Activated naive CD4-positive, alpha-beta T cell treated with anti-CD3 and anti-CD28 coated beads, Interleukin-2, amount 50 U/mL, for 72 hours (primary cell): ENCODE measurements around the gene ABCF1. TPM values are rescaled to one million over a fixed set of nuclear protein-coding genes. Genes with fewer than 3 reads are reported as not detected.

Experiments
- ATAC-seq, 2 donors: fragments of 150-1000 bp; cut with Tn5 transposase; 2 replicates each; pipeline ENCODE4 v1.10.0; 2021; ENCODE audit warnings: mild to moderate bottlenecking in 2 of 2, moderate library complexity in 2 of 2
- DNase-seq, 2 donors: peaks; one replicate each; pipeline ENCODE4 v3.0.0; 2021 to 2022; ENCODE audit warnings: low spot score in 2 of 2
- H3K27ac Mint-ChIP-seq, 2 donors: one replicate each; pipeline ENCODE4 v1.8.0; 2022; ENCODE audit warnings: mild to moderate bottlenecking in 2 of 2, mixed read lengths in 2 of 2
- H3K36me3 Mint-ChIP-seq, 2 donors: one replicate each; pipeline ENCODE4 v1.8.0; 2022; ENCODE audit warnings: mixed read lengths in 2 of 2
- H3K9me3 Mint-ChIP-seq, 2 donors: one replicate each; pipeline ENCODE4 v1.8.0; 2022; ENCODE audit warnings: mixed read lengths in 2 of 2
- total RNA-seq, 2 donors: library from RNA; stranded (reverse); gene quantifications; one replicate each; pipeline ENCODE4 v1.2.3, GENCODE V29; 2022

Gene ABCF1
- total RNA-seq, 2 donors from 2014 or later = 84.7 to 91.3 TPM

GRCh38 chr6:30554962-30555815 lies 16.1 kb upstream of the ABCF1 start:
- peaks cover 40 to 65% of the 10 kb centered on the region in 2 donors for H3K36me3 Mint-ChIP-seq

GRCh38 chr6:30555816-30556065 lies 15.5 kb upstream of the ABCF1 start:
- H3K27ac Mint-ChIP-seq = peak overlapping the region; percentile 99
- H3K36me3 Mint-ChIP-seq = peaks cover 40 to 59% of the 10 kb centered on the region in 2 donors
- no peak for ATAC-seq
- no peaks in the 10 kb centered on the region for H3K9me3 Mint-ChIP-seq
- DNase-seq = no peak

More at GRCh38 chr6:30554962-30555815, 16.1 kb upstream of the ABCF1 start:
- DNase-seq (peak in 1 of 2 donors; percentile 34), ATAC-seq (no peak)
- Mint-ChIP-seq H3K27ac (peak overlapping the region; percentile 99), H3K9me3 (no peaks in the 10 kb centered on the region)

GRCh38 chr6:30556066-30556905 lies 15.0 kb upstream of the ABCF1 start, which contains the start of gene GNL1:
TSS of gene GNL1 (minus strand) at chr6:30556489. CDS start at chr6:30556203, 286 bp downstream.
- peak; percentile 98 to 99 for DNase-seq
- H3K27ac Mint-ChIP-seq = peak within 1 kb of the TSS; percentile 99
- H3K9me3 Mint-ChIP-seq = no peaks in the 10 kb centered on the region
- ATAC-seq = peak; percentile 84 to 92
- peaks cover 40 to 56% of the 10 kb centered on the region in 2 donors for H3K36me3 Mint-ChIP-seq

DNA sequence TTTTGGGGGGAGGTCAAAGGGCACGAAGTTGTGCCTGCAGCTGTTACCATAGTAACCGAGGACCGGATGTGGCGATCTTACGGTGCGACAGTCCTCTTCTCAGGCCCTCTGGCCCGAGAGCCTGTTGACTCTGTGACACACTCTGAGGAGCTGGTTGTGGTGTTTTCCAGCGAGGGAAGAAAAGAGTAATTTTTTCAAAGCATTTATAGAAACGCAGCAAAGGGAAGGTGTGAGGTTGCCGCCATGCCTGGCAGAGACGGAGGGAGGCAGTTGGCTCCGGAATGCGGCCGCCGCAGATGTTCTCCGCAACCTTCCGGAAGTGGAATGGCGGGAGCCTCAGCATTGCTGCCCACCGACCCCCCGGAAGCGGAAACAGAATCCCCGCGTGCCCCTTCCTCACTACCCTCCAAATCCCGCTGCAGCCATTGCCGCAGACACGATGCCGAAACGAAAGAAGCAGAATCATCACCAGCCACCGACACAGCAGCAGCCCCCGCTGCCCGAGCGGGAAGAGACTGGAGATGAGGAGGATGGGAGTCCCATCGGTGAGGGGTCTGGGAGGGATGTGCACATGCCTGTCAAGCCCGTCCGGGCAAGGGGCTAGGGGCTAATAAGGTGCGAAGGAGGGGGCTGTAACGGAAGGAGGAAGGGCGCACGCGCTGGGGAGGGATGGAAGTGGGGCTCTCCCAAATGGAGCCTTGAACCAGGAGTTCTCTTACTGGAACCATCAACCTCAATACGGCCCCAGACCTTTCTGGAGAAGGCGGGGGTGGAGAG lies 14.1 kb upstream of the ABCF1 start, which contains the start of gene PRR3:
TSS of gene PRR3 (plus strand) at position 390 of the 777 bp plus-strand sequence. CDS start at position 440, 50 bp downstream.
- Mint-ChIP-seq H3K27ac (peak within 1 kb of the TSS; percentile 99), H3K36me3 (peaks cover 40 to 56% of the 10 kb centered on the region in 2 donors)

GRCh38 chr6:30557683-30557981 lies 13.6 kb upstream of the ABCF1 start:
- Mint-ChIP-seq H3K9me3 (no peaks in the 10 kb centered on the region), H3K27ac (peak overlapping the region; percentile 99), H3K36me3 (peaks cover 46 to 56% of the 10 kb centered on the region in 2 donors)
- DNase-seq (no peak), ATAC-seq (peak in 1 of 2 donors; percentile 2)

More for the DNA sequence above, 14.1 kb upstream of the ABCF1 start, which contains the start of gene PRR3:
- no peaks in the 10 kb centered on the region for H3K9me3 Mint-ChIP-seq
- ATAC-seq (peak; percentile 79 to 81), DNase-seq (peak; percentile 83 to 92)

DNA sequence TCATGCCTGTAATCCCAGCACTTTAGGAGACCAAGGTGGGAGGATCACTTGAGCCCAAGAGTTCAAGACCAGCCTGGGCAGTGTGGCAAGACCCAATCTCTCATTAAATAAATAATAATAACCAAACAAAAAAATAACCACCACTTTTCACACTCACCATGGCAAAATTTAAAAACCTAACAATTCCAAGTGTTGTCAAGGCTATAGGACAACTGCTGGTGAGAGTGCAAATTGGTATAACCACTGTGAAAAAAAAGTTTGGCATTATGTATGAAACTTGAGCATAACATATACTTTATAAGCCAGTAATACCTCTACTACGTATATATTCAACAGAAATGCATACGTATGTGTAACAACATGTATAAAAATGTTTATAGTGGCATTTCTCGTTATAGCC lies 10.3 kb upstream of the ABCF1 start:
- DNase-seq (no peak), ATAC-seq (no peak)
- H3K27ac Mint-ChIP-seq = no peak overlapping the region
- H3K36me3 Mint-ChIP-seq = peaks cover 40 to 47% of the 10 kb centered on the region in 2 donors
- no peaks in the 10 kb centered on the region for H3K9me3 Mint-ChIP-seq

- H3K36me3 Mint-ChIP-seq = peaks cover 26 to 34% of the 10 kb centered on the region in 2 donors
- no peak for DNase-seq
- ATAC-seq = no peak
- H3K9me3 Mint-ChIP-seq = no peaks in the 10 kb centered on the region
- peak overlapping the region; percentile 3 to 77 for H3K27ac Mint-ChIP-seq
Observed at GRCh38 chr6:30562470-30563425, 8.5 kb upstream of the ABCF1 start.

DNA sequence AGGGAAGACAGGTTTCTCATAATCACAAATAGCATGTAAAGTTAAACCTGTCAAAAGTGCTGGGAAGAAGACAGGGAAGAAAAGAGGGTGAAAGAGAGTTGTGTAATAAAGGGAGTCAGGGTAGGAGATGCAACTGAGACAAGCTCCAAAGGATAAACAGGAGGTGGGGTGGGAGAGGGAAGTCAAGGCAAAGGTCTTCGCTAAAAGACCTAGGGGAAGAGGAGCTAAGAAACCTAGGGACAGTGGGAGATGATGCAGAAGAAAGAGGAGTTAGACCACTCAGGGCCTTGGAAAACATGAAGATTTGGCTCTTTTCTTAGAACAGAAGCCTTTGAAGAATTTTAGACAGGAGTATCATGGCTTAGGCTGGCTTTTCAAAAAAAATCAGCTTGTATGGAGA lies 7.1 kb upstream of the ABCF1 start:
- ATAC-seq (no peak), DNase-seq (no peak)
- no peak overlapping the region for H3K27ac Mint-ChIP-seq
- peaks cover 18 to 26% of the 10 kb centered on the region in 2 donors for H3K36me3 Mint-ChIP-seq
- no peaks in the 10 kb centered on the region for H3K9me3 Mint-ChIP-seq

DNA sequence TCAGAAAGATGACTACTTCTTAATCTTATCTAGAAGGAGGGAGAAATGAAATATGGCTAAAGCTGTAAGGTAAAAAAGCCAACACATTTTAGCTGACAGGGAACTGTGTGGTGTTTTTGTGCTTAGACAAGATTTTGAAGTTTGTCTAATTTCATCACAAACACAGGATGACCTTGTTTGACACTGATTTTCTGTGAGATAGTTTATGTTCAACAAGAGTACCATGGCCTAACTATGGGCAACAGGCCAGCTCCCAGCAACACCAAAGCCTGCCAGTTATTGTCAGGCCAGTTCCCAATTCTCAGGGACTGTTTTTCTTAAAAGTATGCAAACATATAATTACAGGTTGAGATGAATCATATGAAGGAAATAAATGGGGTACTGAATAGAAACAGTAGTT lies 5.5 kb upstream of the ABCF1 start:
- Mint-ChIP-seq H3K36me3 (peaks cover 14 to 21% of the 10 kb centered on the region in 2 donors), H3K9me3 (no peaks in the 10 kb centered on the region), H3K27ac (no peak overlapping the region)
- ATAC-seq = no peak
- no peak for DNase-seq

GRCh38 chr6:30568245-30568644 lies 3.0 kb upstream of the ABCF1 start:
- DNase-seq (peak in 1 of 2 donors; percentile 55), ATAC-seq (peak; percentile 26 to 56)
- Mint-ChIP-seq H3K27ac (no peak overlapping the region), H3K9me3 (no peaks in the 10 kb centered on the region), H3K36me3 (peaks cover 20 to 24% of the 10 kb centered on the region in 2 donors)

GRCh38 chr6:30570263-30570662 lies 979 bp upstream of the ABCF1 start:
- no peak for ATAC-seq
- peak overlapping the region; percentile 4 to 95 for H3K27ac Mint-ChIP-seq

GRCh38 chr6:30570740-30571074 lies 535 bp upstream of the ABCF1 start:
- DNase-seq = peak in 1 of 2 donors; percentile 58

More at GRCh38 chr6:30570263-30570662, 979 bp upstream of the ABCF1 start:
- no peaks in the 10 kb centered on the region for H3K9me3 Mint-ChIP-seq
- DNase-seq = no peak
- H3K36me3 Mint-ChIP-seq = peaks cover 12 to 24% of the 10 kb centered on the region in 2 donors

DNA sequence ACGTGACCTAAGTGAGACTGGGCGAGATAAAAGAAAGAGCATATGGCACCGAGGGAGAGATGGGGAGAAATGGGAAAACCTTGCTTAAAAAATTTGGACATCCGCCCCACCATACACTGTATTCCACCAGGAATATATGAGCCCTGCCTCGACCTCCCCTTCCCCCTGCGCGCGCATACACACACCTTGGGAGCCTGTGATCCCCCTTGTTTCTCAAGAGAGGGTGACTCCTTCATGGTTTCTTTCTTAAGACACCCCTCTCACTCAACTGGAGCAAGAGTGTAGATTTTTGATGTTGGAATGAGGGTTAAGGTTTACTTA lies 480 bp downstream of the ABCF1 start:
- DNase-seq = no peak
- Mint-ChIP-seq H3K27ac (peak overlapping the region; percentile 95 to 100), H3K9me3 (no peaks in the 10 kb centered on the region), H3K36me3 (peaks cover 16 to 27% of the 10 kb centered on the region in 2 donors)
- no peak for ATAC-seq

More at GRCh38 chr6:30570740-30571074, 535 bp upstream of the ABCF1 start:
- Mint-ChIP-seq H3K36me3 (peaks cover 12 to 24% of the 10 kb centered on the region in 2 donors), H3K27ac (peak overlapping the region; percentile 95 to 100), H3K9me3 (no peaks in the 10 kb centered on the region)
- ATAC-seq = peak; percentile 4 to 30

DNA sequence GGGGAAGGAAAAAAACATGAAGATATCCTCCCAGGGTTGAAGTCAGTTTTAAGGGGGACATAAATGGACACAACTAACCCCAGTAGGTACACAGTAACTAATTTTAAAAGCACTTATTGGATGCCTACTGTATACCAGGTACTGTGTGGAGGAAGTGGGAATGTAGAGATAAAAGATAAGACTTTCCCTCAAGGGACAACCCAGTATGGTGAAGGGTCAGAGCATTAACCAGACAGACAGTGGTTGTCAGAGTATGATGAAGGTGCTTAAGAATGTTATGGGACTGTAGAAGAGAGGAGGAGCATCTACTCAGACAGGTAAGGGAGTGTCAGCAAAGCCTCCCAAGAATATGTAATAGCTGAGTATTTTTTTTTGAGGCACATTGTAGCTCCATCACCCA lies 906 bp downstream of the ABCF1 start:
- H3K9me3 Mint-ChIP-seq = no peaks in the 10 kb centered on the region
- peak overlapping the region; percentile 95 to 100 for H3K27ac Mint-ChIP-seq
- DNase-seq = no peak
- no peak for ATAC-seq
- H3K36me3 Mint-ChIP-seq = peaks cover 21 to 32% of the 10 kb centered on the region in 2 donors

GRCh38 chr6:30573113-30573512 lies 1.9 kb downstream of the ABCF1 start:
- ATAC-seq (no peak), DNase-seq (no peak)
- H3K36me3 Mint-ChIP-seq = peaks cover 30 to 40% of the 10 kb centered on the region in 2 donors
- no peaks in the 10 kb centered on the region for H3K9me3 Mint-ChIP-seq
- peak overlapping the region; percentile 2 to 3 for H3K27ac Mint-ChIP-seq
